Heart left ventricle (tissue), 13 donors: Measurements from ENCODE around the gene HAUS7.
A peak's percentile ranks its signal among the peaks of the same experiment; 100 is the strongest.

ENCODE experiments used
- POLR2A ChIP-seq, 2 donors: fragments of 450-650 bp; IDR thresholded peaks; one replicate each; pipeline ENCODE4 v1.6.1; 2017; ENCODE audit warnings: antibody characterized with exemption in 2 of 2, mild to moderate bottlenecking in 2 of 2, moderate library complexity in 2 of 2
- TF ChIP-seq, protein P1 (sequence below), 12 donors: fragments of 200-600 bp; sonication (generic) in 4 of 12; IDR thresholded peaks; one replicate each; pipeline versions ENCODE4 v1.5.0 to v1.8.0; 2018 to 2022; ENCODE audit warnings: antibody characterized with exemption in 12 of 12, mild to moderate bottlenecking in 5 of 12
- donor health status: ischemic (EF 13 %, LVEDD 7.1; RV severe dilation, severe dysfunction).
- donor health status: DM: no; HTN: yes; CAD: no.
- donor health status: DM: no; HTN: no; CAD: no.
- donor health status: ischemic (EF 25% LVEDD 6.9; RV normal size, moderate dysfunction).
- donor health status: ischemic (EF 25% LVEDD 5.7; RV mildly dilated, moderate dysfunction).
- donor health status: ischemic (EF 35%, LVEDD 5.7; RV mildly dilated, moderate dysfunction).
- donor health status: nonischemic (EF 11% LVEDD 7.7; RV severe dilation, severe dysfunction).
- donor health status: DM: yes; HTN: yes; CAD: no.
- donor health status: PGD.
- donor health status: ischemic (EF 29% LVEDD 5.4; RV normal size, mild dysfunction).
- donor health status: nonischemic (EF 23%, LVEDD 6.1; RV moderate dilation, normal function).

DNA sequence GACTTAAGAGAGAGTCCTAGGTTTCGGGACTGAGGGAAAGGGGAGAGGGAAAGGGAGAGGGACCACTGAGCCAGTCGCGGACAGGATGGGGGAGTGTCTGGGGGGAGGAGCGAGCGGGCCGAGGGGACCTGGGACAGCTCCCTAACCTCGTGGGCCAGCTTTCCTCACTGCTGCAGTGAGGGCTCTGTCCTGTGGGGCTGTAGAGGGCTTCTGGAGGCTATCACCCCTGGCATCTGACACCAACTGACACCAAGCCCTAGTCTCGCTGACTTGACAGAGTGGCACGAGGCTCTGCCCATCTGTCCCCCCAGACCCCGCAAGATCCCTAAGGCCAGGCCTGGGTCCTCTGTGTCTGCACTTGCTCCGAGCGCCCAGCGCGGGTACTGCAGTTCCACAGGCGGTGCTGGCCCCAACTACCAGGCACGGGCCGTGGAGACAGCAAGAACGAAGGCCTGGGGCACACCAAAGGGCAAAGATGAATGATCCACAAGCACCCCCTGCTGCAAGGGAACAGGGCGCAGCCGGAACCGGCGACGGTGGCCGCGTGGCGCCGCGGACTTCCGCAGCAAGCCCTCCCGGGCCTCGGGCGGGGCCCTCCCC lies 465 bp downstream of the HAUS7 start:
- TF ChIP-seq, protein P1, sequence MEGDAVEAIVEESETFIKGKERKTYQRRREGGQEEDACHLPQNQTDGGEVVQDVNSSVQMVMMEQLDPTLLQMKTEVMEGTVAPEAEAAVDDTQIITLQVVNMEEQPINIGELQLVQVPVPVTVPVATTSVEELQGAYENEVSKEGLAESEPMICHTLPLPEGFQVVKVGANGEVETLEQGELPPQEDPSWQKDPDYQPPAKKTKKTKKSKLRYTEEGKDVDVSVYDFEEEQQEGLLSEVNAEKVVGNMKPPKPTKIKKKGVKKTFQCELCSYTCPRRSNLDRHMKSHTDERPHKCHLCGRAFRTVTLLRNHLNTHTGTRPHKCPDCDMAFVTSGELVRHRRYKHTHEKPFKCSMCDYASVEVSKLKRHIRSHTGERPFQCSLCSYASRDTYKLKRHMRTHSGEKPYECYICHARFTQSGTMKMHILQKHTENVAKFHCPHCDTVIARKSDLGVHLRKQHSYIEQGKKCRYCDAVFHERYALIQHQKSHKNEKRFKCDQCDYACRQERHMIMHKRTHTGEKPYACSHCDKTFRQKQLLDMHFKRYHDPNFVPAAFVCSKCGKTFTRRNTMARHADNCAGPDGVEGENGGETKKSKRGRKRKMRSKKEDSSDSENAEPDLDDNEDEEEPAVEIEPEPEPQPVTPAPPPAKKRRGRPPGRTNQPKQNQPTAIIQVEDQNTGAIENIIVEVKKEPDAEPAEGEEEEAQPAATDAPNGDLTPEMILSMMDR (IDR thresholded peaks at IDR 0.05): peak in 2 of 12 donors; percentile 20 to 21
- no peak for TF ChIP-seq POLR2A (IDR thresholded peaks at IDR 0.05)
